ENCODE data around the gene FDXACB1.
A peak's percentile ranks its signal among the peaks of the same experiment; 100 is the strongest.
"Not testable (repeated sequence)": the region's sequence is repeated elsewhere in the genome, so short reads cannot be mapped to it uniquely, and the experiment has no call there.

The FDXACB1 gene

DNA sequence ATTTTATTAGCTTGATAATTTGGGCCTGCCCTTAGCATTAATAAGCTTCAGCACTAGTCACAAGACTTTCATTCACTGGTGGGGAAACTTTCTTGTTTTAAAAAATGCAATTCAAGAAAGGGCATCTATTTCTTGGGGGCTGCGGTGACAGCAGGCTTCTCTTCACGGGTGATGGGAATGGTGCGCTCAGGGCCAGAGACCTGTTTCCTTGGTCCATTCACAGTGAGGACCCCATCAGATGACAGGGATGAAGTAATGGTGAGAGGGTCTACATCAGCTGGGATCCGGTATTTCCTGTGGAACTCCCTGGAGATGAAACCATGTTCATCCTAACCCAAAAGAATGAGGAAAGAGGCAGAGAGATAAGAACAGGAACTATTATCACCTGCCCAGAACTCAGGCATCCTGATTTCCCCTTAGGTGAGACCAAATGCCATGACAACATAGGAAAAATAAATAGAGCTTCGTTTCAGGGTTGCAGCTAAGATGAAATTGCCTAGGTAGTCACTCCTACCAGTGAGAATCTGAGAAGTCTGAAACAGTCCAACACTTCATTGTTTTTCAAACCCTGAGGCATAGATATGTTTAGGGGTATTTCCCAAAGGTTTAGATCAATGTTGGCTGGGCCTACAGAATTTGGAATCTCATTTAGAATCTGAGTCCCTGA lies 29.8 kb upstream of the FDXACB1 start:
- DNase-seq, result no peak

DNA sequence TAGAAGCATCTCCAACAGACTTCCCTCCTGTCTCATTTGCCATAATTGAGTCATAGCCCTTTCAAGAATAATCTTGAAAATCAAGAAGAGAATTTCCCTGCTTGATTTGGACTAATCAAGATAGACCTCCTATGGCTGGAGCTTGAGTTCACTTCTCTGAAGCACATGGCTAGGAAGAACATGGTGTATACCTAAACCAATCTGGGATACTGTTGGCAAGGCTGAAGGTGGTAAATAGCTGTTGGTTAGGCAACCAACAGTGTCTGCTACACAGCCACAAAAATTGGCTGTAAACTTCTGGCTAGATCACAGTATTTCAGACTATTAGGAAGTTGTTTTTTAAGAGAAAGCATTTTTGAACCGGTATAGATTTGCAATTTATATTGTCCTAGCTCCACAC lies 27.7 kb upstream of the FDXACB1 start:
- no peak for DNase-seq

DNA sequence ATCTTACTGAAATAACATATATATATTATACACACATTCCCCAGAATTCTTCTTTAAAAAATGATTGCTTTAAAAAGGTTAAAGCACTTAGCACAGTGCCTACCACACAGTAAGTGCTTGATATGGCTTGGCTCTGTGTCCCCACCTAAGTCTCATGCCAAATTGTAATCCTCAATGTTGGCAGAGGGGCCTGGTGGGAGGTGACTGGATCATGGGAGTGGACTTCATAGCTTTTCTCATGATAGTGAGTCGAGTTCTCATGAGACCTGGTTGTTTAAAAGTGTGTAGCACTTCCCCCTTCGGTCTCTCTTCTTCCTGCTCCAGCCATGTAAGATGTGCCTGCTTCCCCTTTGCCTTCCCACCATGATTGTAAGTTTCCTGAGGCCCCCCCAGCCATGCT lies 26.4 kb upstream of the FDXACB1 start:
- DNase-seq, result no peak

DNA sequence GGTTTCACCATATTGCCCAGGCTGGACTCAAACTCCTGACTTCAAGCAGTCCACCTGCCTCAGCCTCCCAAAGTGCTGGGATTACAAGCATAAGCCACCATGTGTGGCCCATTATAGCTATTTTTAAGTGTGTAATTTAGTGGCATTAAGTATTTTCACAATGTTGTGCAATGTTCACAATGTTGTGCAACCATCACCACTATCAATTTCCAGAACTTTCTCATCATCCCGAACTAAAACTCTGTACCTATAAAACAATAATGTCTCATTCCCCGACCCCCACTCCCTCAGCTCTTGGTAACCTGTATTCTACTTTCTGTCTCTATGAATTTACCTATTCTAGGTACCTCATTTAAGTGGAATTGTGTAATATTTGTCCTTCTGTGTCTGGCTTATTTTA lies 7.9 kb upstream of the FDXACB1 start:
- DNase-seq, result no peak

DNA sequence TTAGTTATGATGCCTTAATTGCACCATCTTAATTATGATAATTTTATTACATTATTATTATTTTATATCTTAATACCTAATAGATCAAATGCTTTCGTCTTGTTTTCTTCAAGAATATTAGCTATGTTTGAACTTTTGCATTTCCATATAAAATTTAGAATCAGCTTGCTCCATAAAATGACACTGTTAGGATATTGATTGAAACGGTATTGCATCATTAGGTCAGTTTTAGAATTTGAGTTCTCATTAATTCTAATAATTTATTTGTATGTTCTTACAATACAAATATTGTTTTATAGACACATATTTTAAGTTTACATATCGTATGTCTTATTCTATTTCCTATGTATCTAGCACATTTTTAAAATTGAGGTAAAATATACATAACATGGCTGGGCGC lies 7.1 kb upstream of the FDXACB1 start:
- DNase-seq, result no peak

DNA sequence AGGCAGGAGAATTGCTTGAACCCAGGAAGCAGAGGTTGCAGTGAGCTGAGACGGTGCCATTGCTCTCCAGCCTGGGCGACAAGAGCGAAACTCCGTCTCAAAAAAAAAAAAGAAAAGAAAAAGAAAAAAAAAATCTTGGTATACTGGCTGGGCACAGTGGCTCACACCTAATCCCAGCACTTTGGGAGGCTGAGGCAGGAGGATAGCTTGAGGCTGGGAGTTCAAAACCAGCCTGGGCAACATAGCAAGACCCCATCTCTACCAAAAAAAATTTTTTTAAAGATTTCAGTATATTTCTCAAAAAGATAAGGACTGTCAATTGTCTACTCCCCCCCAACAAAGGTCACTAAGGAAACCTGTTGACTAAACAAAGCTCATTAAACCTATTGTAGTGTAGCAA lies 6.1 kb upstream of the FDXACB1 start:
- DNase-seq, result not testable (repeated sequence)

DNA sequence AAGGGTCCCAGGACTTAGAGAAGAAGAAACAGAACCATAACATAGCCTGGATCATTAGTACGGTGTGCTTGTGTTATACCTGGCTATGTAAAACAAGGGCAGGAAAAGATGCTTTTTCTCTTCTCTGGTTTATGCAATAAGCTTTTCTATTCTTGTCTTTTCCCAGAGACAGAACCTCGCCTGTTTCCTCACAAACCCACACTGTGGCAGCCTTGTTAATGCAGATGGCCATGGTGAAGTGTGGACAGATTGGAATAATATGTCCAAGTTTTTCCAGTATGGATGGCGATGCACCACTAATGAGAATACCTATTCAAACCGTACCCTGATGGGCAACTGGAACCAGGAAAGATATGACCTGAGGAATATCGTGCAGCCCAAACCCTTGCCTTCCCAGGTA lies 3.2 kb upstream of the FDXACB1 start:
- no peak for DNase-seq

DNA sequence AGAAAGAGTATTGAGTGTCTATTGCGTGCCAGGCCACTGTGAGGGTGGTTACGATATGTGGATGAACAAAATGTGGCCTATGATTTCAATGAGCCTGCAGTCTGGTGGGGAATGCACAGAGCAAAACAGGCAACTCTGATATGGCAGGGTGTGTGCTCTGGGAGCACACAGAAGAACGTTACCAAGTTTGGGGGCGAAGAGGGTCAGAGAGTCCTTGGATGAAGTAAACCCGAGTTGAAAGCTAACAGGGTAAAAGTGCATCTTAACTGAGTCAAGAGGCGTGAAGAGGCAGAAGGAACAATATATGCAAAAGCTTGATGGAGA lies 634 bp upstream of the FDXACB1 start:
- no peak for DNase-seq

DNA sequence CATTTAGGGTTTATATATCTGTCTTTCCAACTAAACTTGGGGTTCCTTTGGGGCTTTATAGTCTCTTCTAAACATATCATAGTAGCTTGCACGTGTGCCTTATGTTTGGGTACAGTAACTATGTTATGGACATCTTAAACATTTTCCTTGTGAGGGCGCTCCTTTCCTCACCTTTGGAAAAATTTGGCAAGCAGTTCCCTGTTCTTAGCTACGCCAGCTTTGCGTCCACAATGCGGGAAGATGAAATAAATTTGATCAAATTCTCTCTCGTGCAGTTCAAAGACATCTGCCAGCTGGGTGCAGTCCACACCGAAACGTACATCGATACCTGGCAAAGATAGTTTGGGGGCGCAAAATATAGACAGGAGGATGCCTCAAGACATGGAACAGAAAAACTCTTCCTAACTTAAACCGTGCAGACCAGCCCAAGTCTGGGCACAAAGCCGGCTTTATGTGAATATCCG lies 548 bp downstream of the FDXACB1 start:
- no peak for DNase-seq

DNA sequence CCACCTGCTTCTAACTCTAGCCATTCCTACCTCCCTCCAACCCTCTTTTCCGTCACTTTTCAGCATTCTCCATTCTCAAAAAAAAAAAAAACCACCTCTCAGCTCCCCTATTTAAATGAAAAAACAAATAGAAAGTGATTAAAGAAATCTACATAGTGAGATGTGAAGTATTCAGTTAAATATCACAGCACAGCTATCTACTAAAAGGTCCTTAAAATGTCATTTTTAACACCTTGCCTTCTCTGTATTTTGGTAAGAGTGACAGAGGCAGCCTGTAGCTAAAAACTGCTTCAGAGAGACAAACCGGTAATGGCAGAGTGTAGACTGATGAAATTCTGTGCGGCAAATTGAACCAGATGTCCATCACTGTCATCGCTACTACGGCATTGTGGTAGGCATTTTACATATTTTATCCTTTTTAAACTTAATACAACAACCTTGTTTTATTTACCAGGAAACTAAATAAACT lies 7.2 kb downstream of the FDXACB1 start:
- DNase-seq, result no peak

DNA sequence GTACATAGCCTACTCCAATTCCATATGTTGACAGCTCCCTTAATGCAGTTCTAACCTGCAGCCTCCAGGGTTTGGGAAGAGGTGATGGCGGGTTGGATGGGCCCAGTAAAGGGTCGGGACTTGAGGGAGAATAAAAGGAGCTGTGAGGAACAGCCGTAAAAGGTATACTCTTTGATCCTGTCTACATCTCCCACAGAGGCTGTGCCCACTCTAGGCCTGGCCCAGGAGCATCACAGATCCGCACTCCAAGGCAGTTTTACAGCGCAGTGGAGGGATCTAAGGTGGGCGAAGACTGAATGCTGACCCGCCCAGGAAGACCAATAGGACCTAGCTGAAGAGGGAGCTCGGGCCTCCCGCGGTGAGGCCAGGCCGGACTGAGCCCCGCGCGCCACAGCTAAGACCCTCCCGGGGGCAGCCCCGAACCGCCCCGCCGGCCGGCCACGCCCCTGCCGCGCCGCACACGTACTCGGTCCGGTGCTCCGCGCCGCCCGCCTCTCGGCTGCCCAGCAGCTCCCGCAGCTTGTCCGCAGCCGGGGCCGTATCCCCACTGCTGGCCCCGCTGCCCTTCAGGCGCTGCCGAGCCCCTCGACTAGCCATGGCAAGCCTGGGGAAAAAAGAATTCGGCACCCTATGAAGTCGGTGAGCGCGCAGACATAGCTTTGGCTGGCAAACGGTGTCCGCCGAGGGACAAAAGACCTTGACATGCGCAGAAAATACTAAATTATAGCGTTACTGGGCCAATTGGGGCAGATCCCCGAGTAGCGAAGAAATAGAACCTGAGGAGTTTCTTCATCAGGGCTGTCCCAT lies 7.9 kb downstream of the FDXACB1 start, which contains the start of gene ALG9:
Gene ALG9 (minus strand): TSS at position 696 of the 807 bp plus-strand sequence. CDS start 99 bp downstream, at position 597.
- DNase-seq, result peak; percentile 93

DNA sequence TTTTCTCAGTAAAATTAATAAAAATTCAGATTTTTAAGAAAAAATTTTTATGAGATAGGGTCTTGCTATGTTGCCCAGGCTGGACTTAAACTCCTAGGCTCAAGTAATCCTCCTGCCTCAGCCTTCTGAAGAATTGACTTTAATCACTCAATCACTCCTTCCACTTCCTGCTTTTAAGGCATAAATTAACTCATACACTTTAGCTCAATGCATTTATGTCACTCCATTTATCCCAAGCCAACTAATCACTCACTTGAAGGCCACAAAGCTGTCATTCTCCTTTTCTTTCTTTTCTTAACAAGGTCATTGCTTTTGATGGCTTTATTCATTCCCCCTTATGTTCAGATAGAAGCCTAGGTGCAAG lies 8.5 kb downstream of the FDXACB1 start:
- no peak for DNase-seq

DNA sequence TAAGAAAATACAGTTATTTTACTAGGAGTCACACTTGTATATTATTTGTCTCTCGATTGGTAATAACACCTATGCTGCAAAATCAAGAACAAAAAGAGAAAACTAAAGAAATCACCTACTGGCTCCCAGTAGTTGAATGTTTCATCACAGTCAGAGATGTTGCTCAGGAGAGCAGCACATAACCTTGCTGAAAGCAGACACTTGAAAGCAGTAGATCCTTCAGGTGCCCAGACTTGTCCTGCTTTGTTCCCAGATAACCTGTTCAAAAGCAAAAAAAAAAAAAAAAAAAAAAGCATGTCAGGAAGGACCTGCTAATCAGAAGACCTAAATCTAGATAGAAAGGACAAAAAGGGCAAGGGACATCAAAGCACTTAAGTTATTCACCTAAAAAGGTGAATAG lies 8.9 kb downstream of the FDXACB1 start:
- DNase-seq, result no peak

DNA sequence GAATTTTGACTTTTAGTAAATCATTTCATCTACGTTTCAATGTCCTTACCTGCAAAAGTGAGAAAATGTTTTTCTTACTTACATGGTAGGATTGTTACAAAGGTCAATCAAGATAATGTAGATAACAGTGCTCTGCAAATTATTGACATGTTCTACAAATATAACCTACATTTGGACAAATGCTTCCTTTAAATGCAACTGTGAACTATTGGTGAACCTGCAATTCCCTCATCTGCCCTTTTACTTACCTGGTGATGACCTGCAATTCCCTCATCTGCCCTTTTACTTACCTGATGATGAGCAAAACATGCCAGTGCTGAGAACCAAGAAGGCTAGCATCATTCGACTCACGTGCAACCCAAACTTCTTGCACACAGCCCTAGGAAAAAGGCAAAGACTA lies 18.7 kb downstream of the FDXACB1 start:
- DNase-seq, result no peak

DNA sequence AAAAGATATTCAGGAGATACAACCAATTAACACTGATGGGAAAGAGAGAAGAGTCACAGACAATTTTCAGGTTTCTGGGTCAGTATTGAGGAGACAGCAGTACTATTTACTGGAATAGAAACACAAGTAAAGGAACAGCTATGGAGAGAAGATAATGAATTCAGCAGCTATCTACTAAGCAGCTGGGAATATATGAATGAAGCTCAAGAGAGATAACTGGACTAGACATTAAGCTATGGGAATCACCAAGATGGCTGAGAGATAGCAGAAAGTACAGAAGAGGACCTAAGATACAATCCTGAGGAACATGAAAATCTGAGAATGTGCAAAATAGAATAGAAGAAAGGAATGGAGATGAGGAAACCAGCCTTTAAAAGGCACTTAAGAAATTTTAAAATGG lies 23.5 kb downstream of the FDXACB1 start:
- no peak for DNase-seq

DNA sequence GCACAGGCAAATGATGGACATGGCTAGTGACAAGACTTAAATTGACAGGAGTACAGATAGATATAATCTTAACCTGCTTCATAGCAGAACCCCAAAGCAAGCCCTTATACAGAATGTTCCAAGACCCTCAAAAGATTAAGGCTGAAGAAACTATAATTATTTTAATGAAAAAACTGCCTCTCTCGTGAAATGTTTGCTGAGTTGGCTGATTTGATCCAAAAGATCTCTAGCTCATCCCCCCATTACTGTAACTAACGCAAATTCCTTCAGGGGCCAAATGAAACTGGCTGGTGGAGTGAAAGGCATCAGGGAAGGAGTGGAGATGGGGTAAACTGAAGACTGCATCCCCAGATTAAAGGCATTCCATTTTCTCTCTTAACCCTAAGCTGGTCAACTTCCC lies 26.9 kb downstream of the FDXACB1 start:
- no peak for DNase-seq

DNA sequence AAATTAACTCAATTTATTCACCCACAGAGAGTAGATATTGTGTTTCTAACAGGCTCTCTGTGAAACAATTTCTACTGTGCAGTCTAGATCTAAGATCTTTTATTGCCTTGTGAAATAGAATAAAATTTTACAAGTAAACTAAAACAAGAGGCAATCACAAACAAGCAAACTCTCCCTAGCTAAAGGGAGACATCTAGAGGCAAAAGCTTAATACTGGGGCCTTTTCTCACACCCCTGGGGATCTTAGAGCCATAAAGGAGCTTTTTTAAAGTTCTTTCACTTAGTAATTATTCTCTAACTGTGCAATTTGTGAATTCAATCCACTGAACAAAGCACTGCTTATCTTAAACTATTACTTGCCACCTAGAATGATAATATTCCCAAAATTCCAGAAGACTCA lies 27.3 kb downstream of the FDXACB1 start:
- DNase-seq, result no peak

DNA sequence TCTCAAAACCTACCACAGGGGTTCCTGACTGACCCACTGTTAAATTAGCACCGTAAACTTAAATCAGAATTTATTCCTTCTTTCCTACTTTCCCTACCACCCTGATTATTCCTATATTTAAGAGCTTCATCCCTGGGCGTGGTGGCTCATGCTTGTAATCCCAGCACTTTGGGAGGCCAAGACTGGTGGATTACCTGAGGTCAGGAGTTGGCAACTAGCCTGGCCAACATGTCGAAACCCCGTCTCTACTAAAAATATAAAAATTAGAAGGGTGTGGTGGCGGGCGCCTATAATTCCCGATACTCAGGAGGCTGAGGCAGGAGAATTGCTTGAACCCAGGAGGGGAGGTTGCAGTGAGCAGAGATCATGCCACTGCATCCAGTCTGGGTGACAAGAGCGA lies 27.9 kb downstream of the FDXACB1 start:
- DNase-seq, result no peak

DNA sequence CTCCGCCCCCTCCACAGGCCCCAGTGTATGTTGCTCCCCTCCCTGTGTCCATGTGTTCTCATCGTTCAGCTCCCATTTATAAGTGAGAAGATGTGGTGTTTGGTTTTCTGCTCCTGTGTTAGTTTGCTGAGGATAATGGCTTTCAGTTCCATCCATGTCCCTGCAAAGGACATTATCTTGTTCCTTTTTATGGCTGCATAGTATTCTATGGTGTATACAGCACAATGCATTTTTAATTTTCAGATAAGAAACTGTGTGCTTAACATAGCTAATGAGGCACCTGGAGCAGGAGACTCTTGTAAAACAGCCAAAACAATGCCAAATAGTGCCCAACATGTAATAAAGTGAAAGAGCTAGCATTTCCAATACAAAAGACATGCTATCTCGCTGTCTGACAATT lies 29.3 kb downstream of the FDXACB1 start:
- DNase-seq, result no peak

DNA sequence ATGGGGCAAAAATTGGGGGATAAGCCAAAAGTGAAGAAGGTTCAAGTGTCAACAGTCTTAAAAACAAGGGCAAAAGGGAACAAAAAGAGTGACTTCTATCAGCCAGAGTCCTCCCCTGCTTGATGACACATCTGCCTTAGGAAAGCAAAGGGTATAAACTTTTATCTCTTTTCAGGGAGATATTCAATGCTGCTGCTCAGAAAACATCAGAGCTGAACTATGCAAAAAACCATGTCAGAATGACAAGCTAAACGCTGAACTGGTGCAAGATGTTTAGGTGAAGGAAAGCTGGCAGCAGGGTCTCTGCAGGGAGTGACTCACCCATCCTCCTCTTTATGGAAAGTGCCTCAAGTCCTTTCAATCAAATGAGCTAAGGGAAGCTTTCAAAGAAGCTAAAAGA lies 32.3 kb downstream of the FDXACB1 start:
- no peak for DNase-seq

DNA sequence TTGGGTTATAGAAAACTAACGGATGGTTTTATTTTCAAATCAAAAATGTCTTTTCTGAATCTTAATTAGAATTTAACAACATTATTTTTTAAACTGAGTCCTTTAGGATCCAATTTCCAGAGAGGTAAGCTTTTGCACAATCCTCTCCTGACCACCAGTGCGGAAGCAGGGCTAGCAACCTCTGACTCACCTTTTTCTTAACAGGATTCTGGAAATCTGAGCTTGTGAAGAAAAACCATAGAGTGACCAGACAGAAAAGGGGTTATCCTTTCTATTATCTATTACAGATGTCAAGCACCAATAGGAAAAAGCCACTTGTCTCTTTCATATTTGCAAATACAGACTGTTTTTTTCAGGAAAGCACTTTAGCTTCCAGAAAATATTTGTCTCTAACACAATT lies 32.9 kb downstream of the FDXACB1 start:
- no peak for DNase-seq

DNA sequence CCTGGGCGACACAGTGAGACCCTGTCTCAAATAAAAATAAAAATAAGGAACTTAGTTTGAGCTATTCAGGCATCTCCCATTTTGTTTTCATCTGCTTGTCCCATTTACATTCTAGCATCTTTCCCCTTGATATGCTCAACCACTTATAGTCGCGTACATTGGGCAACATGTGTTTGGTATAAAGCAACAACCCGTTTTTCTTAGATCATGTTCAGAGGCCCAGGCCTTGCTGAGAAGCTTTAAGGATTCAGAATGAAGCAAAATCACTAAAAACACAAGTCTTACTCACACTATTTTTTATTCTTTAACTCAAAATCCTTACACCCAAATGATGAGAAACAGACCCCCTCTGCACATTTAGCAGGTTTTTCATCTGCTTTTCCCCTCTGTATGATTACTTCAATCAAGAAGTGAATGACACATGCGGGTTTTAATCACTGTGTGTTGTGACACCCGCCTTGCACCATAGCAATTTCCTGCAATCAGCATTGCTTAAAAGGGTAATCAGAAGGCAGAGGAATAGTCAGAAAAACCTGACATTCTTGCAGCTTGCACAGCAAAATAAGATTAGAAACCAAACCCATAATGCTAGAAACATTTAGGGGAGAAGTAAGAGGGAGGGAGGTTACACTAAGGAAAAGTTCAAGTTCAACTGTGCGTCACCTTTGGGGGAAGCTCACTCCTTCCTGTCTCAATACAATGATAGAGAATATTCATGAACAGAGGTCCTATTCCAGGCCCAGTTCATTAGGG lies 33.5 kb downstream of the FDXACB1 start:
- DNase-seq, result no peak

DNA sequence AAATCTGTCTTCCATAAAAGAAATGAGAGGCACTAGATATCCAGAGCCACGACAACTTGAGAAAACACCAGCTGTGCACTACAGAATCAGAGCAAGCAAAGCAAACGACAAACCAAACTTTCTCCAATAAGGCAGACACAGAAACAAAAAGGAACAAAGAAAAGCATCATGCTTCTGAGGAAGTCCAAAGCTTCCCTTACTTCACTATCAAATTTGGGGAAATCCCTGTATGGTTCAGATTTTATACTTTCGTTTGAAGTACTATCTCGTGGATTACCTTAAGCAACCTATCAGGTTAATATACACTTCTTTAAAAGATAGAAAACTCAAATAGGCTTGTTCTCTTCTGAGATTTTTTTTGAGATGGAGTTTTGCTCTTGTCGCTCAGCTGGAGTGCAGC lies 35.3 kb downstream of the FDXACB1 start:
- no peak for DNase-seq

Data from activated T-cell treated with anti-CD3 and anti-CD28 coated beads, Interleukin-2, amount 50 U/mL, for 1 hour (primary cell).